HG02981 (cell line): Measurements from ENCODE around the gene KLC1.

Source experiments
- ATAC-seq: cut with Tn5 transposase; IDR thresholded peaks from one replicate; pipeline ENCODE4 v1.9.1; 2021; ENCODE audit warnings: mild to moderate bottlenecking, moderate library complexity; ENCODE audit not compliant: unreplicated experiment

The KLC1 gene

GRCh38 chr14:103716091-103716801 lies 87.2 kb downstream of the KLC1 start:
- peak; percentile 3 for ATAC-seq

GRCh38 chr14:103716899-103717411 lies 87.9 kb downstream of the KLC1 start:
- no peak for ATAC-seq

- ATAC-seq = no peak
Observed at GRCh38 chr14:103718572-103718971, 89.6 kb downstream of the KLC1 start.

- ATAC-seq = no peak
Observed at GRCh38 chr14:103719751-103720150, 90.7 kb downstream of the KLC1 start.

- ATAC-seq = no peak
Observed at GRCh38 chr14:103721334-103722120, 92.5 kb downstream of the KLC1 start.

- no peak for ATAC-seq
Observed at GRCh38 chr14:103723748-103724081, 94.7 kb downstream of the KLC1 start.

- ATAC-seq = no peak
Observed at GRCh38 chr14:103724116-103724515, 95.1 kb downstream of the KLC1 start.

- ATAC-seq = no peak
Observed at GRCh38 chr14:103725001-103725682, 96.1 kb downstream of the KLC1 start.

GRCh38 chr14:103725739-103726395 lies 96.9 kb downstream of the KLC1 start:
- ATAC-seq = no peak

GRCh38 chr14:103726474-103726873 lies 97.5 kb downstream of the KLC1 start:
- ATAC-seq = no peak

GRCh38 chr14:103727313-103727980 lies 98.4 kb downstream of the KLC1 start:
- no peak for ATAC-seq

GRCh38 chr14:103728141-103728540 lies 99.1 kb downstream of the KLC1 start:
- no peak for ATAC-seq

- no peak for ATAC-seq
Observed at GRCh38 chr14:103728721-103729120, 99.7 kb downstream of the KLC1 start.

GRCh38 chr14:103729496-103730448 lies 100.8 kb downstream of the KLC1 start:
- no peak for ATAC-seq

- ATAC-seq = no peak
Observed at GRCh38 chr14:103730490-103731035, 101.6 kb downstream of the KLC1 start.

GRCh38 chr14:103731481-103731880 lies 102.5 kb downstream of the KLC1 start:
- no peak for ATAC-seq

GRCh38 chr14:103731916-103732867 lies 103.2 kb downstream of the KLC1 start:
- ATAC-seq = no peak
